Measurements from ENCODE around the gene QSOX1.

Gene QSOX1

DNA sequence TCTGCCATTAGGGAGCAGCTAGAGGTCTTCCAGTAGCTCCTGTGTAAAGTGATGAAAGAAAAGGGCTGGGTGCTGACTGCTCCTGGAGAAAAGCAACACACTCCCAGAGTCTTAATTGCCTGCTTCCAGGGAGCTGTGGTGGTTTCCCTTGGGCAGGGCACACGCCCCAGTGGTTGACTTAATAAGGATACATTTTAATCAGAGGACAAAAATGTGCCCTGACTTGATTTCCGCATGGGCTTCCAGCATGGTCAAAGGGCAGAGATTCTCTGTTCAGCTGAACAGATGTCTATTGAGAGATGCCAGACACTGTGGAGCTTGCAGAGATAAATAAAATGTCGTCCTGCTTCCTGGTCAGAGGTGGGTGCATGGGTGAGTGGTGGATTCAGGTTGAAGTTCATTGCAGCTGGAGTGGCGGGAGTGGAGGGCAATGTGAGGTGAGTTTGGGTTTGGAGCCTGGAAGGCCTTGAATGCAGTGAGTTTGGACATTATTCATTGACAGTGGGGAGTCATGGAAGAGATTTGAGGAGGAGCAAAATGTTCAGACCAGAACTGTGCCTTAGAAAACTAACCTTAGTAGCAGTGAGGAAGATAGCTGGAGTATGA is 16.0 kb downstream of the QSOX1 start:
- no peak for DNase-seq

DNA sequence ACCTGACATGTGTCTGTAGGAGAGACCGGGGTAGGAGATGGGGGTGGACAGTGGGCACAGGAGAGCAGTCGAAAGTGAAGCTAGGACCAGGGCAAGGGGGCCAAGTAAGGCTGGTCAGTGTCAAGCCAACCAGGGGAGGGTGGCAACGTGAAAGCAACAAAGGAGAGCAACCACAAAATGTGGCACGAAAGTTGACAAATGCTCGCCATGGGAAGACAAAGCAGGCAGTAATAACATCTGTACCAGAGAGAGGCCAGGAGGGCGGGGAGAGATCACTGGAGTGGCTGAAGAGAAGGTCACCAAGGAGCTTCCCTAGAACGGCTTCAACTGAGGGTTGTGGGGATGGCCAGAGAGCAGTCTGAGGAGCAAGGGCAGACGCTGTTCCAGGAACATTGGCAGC is 17.0 kb downstream of the QSOX1 start:
- DNase-seq, result no peak

DNA sequence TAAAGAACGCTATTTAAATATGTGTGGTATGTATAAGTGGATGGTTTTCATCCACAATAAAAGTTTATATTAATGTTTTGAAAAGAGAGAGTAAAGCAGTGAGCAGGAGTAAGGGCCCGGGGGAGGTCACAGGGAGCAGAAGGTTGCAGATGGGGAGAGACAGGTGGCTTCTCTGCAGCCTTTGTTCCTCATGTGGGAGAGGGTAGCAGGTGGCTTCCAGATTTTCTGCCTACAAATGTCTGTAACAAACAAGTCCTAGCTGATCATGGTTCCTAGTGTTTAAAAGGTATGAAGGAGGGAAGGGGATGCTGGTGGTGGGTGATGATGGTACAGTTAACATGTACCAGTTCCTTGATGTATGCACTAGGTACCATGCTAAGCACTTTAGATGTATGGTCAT is 18.8 kb downstream of the QSOX1 start:
- DNase-seq, result no peak

GRCh38 chr1:180173952-180174351 is 19.3 kb downstream of the QSOX1 start:
- DNase-seq, result no peak

GRCh38 chr1:180175291-180175690 is 20.6 kb downstream of the QSOX1 start:
- no peak for DNase-seq

DNA sequence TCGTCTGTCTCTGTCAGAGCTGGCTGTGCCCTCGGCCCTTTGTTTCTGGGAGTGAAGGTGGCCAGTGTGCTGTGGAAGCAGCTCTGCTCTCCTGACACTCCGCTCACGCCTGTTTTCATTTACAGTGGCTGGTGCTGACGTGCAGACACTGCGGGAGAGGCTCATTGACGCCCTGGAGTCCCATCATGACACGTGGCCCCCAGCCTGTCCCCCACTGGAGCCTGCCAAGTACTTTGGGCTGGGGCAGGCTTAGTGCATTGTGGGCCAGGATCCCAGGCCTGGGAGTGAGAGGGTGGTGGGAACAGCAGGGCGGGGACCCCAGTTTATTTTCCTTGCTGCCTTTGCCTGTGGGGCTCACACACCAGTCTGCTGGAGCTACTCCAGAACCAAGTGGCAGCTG is 21.1 kb downstream of the QSOX1 start:
- DNase-seq, result no peak

DNA sequence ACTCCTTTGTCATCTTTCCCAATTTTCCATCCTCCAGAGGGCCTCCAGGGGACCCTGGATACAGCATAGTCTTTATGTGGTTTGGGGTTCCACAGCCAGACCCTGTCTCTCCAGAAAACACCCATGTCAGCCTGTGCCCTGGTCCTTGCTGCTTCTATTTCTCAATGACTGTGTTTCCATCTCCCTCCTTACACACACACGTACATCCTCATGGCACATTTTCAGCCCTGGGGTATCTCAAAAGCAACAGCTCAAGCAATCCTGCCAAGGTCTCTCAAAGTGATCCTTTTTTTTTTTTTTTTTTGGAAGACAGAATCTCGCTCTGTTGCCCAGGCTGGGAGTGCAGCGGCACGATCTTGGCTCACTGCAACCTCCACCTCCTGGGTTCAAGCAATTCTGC is 22.3 kb downstream of the QSOX1 start:
- DNase-seq, result no peak

- DNase-seq, result no peak
Measured at GRCh38 chr1:180177931-180178330, 23.3 kb downstream of the QSOX1 start.

DNA sequence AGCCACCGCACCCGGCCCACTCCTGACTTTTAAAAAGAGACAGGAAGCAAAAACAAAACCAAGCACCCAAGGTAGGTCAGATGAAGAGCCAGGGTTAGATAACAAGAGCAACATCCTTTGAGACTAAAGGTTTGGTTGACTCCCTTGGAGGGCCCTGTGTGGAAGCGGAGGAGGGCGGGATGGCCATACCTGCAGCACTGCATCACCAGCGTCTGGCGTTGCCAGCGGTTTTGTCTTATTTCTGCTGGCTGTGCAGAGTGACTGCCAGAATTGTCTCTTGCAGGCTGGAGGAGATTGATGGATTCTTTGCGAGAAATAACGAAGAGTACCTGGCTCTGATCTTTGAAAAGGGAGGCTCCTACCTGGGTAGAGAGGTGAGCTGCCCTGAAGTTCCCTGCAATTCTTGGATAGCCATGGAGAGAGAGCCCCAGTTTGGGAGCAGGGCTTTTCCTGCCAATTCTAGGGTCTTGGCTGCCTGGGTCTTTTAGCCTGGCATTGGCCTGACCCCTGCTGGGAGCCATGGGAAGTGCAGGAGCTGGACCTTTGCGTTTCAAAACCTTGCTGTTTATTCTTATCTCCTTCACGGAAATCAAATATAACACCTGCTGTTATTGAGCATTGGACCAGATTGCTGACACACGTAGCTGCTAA is 24.0 kb downstream of the QSOX1 start:
- no peak for DNase-seq

DNA sequence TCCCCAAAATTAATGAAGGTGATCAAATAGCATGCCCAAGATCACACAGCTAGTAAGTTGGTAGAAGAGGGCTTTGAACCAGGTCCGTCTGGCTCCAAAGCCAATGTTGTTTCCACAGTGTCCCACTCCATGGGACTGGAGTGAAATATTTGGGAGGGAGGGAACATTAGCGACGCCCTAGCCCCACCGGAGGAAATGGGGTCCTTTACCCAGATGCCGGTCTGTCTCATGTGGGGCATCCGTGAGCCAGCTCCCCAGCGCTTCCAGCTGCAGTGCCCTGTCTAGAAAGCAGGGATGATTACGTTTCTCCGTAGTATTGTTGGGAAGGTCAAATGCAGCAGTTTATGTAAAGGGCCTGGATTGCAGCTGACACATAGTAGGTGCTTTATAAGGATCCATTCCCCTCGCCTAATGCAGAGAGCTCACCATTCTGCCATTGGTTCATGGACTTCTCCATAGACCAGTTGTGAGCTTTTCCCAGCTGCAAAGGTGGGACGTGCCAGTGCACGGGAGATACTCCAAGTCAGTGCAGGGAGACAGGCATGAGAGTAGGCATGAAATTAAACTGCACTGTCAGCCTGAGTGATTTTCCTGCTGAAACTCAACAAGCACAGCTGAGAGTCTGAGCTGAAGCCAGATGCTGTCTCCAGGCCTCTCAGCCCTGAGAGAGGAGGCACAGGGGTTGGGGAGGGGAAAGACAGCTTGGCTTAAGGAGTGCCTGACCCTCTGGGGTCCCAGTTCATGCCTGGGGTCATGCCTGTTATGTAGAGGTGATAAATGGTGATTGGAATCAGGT is 24.7 kb downstream of the QSOX1 start:
- no peak for DNase-seq

DNA sequence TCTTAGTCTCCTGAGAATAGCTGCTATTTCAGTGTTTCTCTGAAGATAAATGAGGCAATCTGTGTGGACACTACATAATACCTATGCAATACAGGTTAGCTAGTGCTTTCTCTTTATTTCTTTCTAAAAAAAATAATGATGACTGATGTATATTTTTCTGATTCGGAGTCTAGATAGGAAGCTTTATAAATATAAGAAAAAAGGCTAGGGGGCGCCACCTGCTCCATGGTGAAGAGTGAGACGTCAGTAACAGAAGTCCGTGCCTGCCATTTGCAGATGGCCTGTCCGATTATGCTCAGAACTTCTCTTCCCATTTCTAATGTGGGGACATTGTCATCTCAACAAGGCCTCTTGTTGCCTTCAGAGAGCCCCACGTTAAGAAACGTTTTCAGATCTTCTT is 26.4 kb downstream of the QSOX1 start:
- DNase-seq, result no peak

- DNase-seq, result no peak
Measured at GRCh38 chr1:180181996-180182642, 27.4 kb downstream of the QSOX1 start.

DNA sequence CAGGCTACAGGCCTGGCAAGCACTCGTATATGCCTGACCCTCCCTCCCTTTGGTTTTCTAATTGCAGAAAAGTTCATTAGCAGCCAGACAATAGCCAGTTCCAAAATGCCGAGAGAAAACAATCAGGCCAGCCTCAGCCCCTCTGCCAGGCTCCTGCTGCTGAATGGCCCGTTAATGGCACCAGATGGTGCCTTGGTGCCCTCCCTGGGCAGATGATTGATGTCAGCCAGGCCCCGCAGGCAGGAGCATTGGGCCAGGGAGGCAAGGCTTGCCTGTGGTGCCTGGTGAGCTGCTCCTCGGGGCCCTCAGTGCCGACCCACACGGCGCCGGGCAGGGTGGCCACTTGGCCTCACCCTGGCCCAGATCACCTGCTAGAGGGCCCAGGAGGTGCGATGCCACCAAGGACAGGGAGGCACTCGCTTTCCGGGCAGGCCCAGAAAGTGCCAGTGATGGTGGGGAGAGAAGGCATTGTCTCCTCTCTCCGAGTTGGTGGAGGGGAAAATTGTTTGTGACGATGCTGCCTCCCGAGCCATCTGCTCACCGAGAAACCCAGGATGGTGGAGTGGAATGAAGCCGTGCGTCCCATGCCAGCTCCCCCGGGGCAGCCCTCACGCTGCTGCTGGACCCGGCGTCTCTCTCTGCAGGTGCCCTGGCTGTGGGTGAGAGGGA is 28.1 kb downstream of the QSOX1 start:
- no peak for DNase-seq

DNA sequence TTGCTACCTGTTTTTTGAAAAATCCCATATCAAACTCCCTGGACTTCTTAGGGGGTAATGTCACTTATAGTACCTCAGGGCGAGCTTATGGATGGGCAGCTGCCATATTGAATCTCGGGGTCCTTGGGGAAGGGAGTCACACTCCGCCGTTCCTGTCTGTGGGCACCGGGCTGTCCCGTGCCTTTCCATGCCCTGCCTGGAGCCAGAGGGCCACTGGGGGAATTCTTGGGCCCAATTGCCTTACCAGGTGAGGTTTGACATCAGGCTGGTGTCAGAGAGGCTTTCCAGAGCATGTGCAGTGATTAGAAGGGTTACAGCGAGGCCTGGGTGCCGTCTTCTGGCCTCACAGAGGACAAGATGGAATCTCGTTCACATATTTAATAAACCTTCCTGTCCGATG is 28.8 kb downstream of the QSOX1 start:
- no peak for DNase-seq

GRCh38 chr1:180184041-180184440 is 29.4 kb downstream of the QSOX1 start:
- DNase-seq, result no peak

GRCh38 chr1:180185281-180185680 is 30.6 kb downstream of the QSOX1 start:
- DNase-seq, result no peak

DNA sequence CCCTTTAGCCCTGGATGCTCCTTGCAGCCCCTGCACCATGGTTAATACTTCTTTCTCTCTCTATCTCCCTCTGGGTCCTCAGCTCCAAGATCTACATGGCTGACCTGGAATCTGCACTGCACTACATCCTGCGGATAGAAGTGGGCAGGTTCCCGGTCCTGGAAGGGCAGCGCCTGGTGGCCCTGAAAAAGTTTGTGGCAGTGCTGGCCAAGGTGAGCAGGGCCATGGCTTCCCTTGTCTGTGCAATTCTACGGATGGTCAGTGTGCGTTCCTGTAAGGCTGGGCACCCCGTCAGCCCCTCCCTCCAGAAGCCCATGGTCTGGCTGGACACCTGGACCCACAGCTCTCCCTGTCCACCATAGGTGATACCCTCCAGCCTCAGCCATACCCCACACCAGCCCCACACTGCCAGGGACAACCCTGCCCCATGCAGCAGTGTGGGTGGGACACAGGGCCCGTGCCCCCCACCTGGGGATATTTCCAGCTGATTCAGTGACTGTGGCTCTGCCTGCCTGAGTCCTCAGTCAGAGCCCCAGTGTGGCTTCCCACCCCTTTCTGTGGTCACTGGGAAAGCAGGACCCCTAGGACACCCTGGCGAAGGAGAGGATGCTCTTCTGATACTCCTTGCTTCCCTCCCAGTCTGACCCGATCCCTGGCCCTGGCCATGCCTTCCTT is 31.4 kb downstream of the QSOX1 start:
- DNase-seq, result no peak

- no peak for DNase-seq
Measured at GRCh38 chr1:180186831-180187230, 32.2 kb downstream of the QSOX1 start.

DNA sequence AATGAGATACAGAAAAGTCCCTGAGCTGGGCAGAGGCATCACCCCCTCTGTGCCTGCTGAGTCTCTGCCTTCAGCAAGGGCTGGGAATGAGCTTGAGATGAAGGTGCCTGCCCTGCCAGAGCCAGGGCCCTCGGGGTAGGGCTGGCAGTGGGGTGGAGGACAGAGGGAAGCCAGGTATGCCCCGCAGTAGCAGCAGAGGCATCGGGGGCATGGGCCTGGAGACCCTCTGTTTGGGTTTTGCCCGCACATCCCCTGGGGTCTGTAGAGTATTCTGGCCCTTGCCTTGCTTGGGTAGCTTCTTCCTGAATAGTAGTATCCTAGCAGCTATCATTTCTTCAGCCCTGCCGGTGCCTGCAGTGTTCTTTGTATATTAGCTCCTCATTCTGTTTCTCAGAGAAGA is 33.0 kb downstream of the QSOX1 start:
- no peak for DNase-seq

- DNase-seq, result no peak
Measured at GRCh38 chr1:180188091-180188506, 33.4 kb downstream of the QSOX1 start.

DNA sequence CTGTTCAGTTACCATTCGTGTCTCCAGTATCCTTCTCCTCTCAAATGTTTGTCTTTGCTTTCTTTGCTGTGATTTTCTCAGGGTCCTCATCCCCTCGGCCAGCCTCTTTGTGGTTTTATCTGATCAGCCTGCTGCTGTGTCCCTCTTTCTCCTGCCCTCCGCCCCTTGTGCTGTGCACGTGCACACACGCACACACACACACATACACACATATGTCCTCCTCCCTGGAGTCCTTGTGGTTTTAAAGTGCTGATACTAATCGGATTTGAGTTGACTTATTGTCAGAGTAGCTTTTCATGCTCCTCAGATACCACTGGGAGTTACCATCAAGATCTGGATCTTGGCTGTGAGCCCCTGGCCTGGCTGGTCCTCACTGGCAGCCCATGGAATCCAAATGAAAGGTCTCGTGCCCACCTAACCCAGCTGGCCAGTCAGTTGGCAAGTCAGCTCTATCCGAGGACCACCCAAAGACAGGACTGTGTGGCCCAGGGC is 34.1 kb downstream of the QSOX1 start:
- no peak for DNase-seq

DNA sequence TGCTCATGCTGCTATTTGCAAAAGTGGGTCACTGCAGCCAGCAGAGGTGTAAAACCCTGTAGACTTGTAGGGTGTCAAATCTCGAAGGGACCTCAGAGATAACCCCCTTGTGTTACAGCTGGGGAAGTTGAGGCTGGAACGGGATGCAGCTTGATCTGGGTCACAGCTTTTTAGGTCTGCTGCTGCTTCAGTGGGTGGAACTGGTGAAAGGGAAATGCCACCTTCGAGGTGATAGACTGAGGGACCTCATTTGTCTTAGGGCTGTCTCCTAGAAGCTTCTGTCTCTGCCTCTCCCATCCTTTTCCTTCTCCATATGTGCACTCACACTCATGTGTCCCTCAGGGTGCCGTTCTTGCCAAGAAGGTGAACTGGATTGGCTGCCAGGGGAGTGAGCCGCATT is 35.4 kb downstream of the QSOX1 start:
- DNase-seq, result no peak
